Bronchial epithelial cell (primary cell): ENCODE measurements around the gene GSTM4. TPM values are rescaled to one million over a fixed set of nuclear protein-coding genes. Genes with fewer than 3 reads are reported as not detected.
A peak's percentile ranks its signal among the peaks of the same experiment; 100 is the strongest.

ENCODE experiments used
- DNase-seq: peaks from one replicate; pipeline ENCODE4 v3.0.0-alpha.2; 2010; ENCODE audit warnings: low read depth
- FAIRE-seq: peaks from 2 replicates; lab custom pipeline; 2011; peaks lifted over from hg19 to GRCh38; lab: Jason Lieb, UNC
- H3K27me3 ChIP-seq: 2 replicates; pipeline ENCODE4 v1.5.1; 2011; ENCODE audit warnings: low read length; ENCODE audit not compliant: control insufficient read depth, insufficient read depth
- H3K36me3 ChIP-seq: 2 replicates; pipeline ENCODE4 v1.5.1; 2011; ENCODE audit warnings: low read length; ENCODE audit not compliant: control insufficient read depth, insufficient read depth
- H3K4me3 ChIP-seq: 2 replicates; pipeline ENCODE4 v1.5.1; 2011; ENCODE audit warnings: mild to moderate bottlenecking, low read depth, low read length, control low read depth
- total RNA-seq: library from RNA; depleted of rRNA; stranded (reverse); fragments of >200 nt; gene quantifications from 2 replicates; pipeline ENCODE4 v1.2.1, GENCODE V29; 2014
- TF ChIP-seq, protein P1 (sequence below): IDR thresholded peaks from 2 replicates; pipeline ENCODE4 v1.5.1; 2011; ENCODE audit warnings: mild to moderate bottlenecking, moderate library complexity, low read length, control low read depth, inconsistent platforms; ENCODE audit not compliant: insufficient read depth, severe bottlenecking

The GSTM4 gene
- total RNA-seq, 1 donor from 2014 or later = 0.53 TPM

DNA sequence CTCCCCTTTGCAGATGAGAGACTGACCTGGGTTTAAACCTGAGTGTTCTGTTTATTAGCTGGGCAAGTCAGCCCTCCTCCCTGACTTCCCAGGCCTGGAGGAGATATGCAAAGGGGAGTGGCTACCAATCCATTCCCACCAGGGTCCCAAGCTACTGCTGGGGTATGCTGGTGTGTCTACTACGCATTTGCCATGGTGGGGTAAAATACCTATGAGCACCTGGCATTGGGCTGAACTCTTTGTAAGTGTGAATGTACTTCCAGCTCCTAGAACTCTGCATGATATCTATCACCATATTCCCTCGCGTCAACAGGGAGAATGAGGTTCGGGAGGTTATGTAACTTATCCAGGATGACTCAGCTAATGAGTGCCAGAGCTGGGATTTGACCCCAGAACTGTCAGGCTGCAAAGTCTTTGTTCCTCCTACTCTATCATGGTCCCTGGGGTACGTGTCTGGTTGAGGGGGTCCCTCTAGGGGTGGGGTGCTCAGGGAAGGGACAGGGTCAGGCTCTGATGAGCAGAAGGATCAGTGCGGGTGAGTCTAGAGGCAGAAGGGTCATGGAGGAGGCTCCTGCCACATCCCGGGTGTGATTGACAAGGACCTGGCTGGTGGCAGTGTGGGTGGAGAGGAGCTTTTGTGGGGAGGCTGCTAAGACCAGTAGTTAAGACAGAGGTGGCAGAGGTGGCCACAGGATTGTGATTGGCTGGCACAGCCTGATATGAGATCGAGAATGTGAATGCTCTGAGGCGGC lies 19.5 kb upstream of the GSTM4 start:
- no peak overlapping the region for H3K4me3 ChIP-seq
- no peak for FAIRE-seq
- H3K27me3 ChIP-seq = no peaks in the 10 kb centered on the region
- peak; percentile 32 for DNase-seq
- TF ChIP-seq, protein P1, sequence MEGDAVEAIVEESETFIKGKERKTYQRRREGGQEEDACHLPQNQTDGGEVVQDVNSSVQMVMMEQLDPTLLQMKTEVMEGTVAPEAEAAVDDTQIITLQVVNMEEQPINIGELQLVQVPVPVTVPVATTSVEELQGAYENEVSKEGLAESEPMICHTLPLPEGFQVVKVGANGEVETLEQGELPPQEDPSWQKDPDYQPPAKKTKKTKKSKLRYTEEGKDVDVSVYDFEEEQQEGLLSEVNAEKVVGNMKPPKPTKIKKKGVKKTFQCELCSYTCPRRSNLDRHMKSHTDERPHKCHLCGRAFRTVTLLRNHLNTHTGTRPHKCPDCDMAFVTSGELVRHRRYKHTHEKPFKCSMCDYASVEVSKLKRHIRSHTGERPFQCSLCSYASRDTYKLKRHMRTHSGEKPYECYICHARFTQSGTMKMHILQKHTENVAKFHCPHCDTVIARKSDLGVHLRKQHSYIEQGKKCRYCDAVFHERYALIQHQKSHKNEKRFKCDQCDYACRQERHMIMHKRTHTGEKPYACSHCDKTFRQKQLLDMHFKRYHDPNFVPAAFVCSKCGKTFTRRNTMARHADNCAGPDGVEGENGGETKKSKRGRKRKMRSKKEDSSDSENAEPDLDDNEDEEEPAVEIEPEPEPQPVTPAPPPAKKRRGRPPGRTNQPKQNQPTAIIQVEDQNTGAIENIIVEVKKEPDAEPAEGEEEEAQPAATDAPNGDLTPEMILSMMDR = no peak
- H3K36me3 ChIP-seq = peaks cover 4% of the 10 kb centered on the region

GRCh38 chr1:109637446-109637845 lies 18.5 kb upstream of the GSTM4 start:
- TF ChIP-seq, protein P1 = no peak
- no peak overlapping the region for H3K4me3 ChIP-seq
- no peak for FAIRE-seq
- DNase-seq = no peak
- no peaks in the 10 kb centered on the region for H3K27me3 ChIP-seq
- H3K36me3 ChIP-seq = no peaks in the 10 kb centered on the region

DNA sequence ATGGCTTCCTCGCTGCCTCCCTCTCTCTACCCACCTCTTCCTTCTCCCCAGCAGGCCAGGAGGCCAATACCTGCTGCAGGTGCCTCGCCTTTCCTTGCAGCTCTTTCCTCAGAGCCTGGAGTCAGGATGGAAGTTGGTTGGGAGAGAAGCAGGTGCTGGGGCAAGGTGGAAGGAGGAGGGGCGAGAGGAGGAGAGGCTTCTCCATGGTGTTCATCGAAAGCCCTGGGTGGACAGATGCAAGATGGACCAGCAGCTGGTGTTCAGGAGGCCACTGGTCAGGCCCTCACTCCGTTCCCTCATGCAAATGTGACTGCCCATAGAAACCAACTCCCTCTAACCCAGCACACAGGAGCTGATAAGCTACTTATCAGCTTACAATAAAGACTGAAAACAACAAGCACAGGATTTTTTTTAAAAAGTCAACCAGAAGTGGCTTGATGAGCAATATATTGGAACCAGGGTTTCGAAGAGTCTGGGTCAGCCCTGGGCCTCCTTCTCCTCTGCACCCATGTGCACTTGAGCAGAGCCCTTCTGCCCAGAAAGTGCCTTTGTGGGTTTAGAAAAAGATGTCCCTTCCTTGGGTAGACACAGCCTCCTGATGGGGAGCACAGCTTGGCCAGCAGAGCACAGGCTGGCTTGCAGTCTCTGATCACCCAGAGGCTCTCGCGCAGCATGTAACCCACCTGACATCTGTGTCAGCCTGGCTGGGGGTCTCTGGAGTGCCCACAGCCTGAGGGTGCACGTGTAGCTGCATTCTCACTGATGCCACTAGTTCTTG lies 16.6 kb upstream of the GSTM4 start:
- DNase-seq (no peak), FAIRE-seq (no peak)
- Histone ChIP-seq H3K4me3 (no peak overlapping the region), H3K27me3 (no peaks in the 10 kb centered on the region), H3K36me3 (no peaks in the 10 kb centered on the region)
- TF ChIP-seq, protein P1 = no peak

GRCh38 chr1:109639841-109640184 lies 16.1 kb upstream of the GSTM4 start:
- TF ChIP-seq, protein P1 = no peak
- DNase-seq (no peak), FAIRE-seq (no peak)
- Histone ChIP-seq H3K36me3 (no peaks in the 10 kb centered on the region), H3K27me3 (no peaks in the 10 kb centered on the region), H3K4me3 (no peak overlapping the region)

GRCh38 chr1:109640285-109640865 lies 15.5 kb upstream of the GSTM4 start:
- no peaks in the 10 kb centered on the region for H3K36me3 ChIP-seq
- FAIRE-seq = no peak
- no peak overlapping the region for H3K4me3 ChIP-seq
- no peaks in the 10 kb centered on the region for H3K27me3 ChIP-seq
- DNase-seq = peak; percentile 57
- TF ChIP-seq, protein P1 = peak; percentile 98
